Stimulated activated CD8-positive, alpha-beta memory T cell treated with anti-CD3 and anti-CD28 coated beads, Interleukin-12 subunit alpha, Interleukin-12 subunit beta, amount 100 ng/mL, for 4 hours (primary cell): ENCODE results near the gene BACE1-AS.

Experiments
- DNase-seq: peaks from one replicate; pipeline ENCODE4 v3.0.0-alpha.2; 2020; ENCODE audit warnings: low read depth

The BACE1-AS gene

GRCh38 chr11:117292616-117293015 lies 1.5 kb downstream of the BACE1-AS start:
- no peak for DNase-seq

DNA sequence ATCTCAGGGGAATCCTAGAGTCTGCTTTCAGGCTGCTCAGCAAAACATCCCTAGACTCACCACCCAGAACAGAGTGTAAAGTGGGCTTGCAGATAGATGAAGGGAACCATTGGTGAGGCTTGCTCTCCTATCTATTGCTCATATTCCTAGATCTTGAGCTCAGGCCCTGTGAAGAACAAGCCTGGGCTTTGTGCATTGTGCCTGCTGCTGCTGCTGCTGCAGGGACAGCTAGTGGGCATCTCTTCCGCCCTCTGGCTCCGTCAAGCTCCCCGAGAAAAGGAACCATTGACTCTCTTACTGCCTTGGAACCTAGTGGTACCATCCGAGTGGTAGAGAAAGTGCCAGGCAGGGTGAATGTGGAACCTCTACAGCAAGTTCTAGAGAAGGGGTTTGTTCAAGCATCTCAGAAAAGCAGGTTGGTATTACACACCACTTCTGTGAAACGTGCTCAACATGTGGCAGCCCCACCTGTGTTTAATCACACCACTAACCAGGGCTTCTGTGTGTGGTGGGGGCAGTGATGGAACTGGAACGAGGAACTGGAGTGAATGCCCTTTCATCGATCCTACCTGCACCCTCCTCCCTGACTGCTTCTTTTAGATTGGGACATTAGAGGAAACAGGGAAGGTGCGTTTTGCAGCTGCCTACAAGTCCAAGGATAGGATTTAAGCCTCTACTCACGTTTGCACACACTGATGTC lies 4.4 kb downstream of the BACE1-AS start:
- no peak for DNase-seq

DNA sequence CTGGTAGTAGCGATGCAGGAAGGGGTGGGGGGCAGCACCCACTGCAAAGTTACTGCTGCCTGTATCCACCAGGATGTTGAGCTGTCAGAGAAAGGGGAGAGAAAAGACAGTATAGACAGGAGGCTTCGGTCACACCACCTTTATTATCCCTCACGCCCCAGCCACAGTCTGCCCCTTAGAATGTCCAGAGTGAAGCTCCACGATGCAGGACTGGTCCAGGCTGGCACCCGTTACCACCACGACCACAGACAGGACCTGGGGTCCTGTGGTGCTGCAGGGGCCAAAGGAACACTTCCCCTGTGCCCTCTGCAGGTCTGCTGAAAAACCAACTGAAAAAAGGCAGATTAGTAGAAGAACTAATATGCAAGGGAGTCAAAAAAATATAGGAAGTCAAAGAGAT lies 5.7 kb downstream of the BACE1-AS start:
- DNase-seq, result no peak

- no peak for DNase-seq
These were observed 7.0 kb downstream of the BACE1-AS start for GRCh38 chr11:117298195-117298594.

GRCh38 chr11:117299351-117300282 lies 8.5 kb downstream of the BACE1-AS start:
- DNase-seq, result no peak

- DNase-seq, result no peak
These were observed 9.1 kb downstream of the BACE1-AS start for GRCh38 chr11:117300283-117300663.

- no peak for DNase-seq
These were observed 9.6 kb downstream of the BACE1-AS start for GRCh38 chr11:117300773-117301172.

DNA sequence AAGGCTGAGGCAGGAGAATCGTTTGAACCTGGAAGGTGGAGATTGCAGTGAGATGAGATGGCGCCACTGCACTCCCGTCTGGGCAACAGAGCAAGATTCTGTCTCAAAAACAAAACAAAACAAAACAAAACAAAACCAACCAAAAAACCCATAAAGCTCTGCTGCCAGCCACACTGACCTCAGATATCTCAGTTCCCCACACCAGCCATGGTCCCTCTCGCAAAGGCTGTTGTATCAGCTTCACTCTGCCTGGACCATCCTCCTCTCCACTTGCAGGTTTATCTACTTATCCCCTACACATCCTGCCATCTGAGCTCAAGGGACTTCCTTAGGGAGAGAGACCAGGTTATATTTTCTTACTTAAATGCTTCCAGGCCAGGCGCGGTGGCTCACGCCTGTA lies 11.1 kb downstream of the BACE1-AS start:
- DNase-seq, result no peak

- no peak for DNase-seq
These were observed 12.0 kb downstream of the BACE1-AS start for GRCh38 chr11:117303101-117303500.

- no peak for DNase-seq
These were observed 12.6 kb downstream of the BACE1-AS start for GRCh38 chr11:117303646-117304315.

DNA sequence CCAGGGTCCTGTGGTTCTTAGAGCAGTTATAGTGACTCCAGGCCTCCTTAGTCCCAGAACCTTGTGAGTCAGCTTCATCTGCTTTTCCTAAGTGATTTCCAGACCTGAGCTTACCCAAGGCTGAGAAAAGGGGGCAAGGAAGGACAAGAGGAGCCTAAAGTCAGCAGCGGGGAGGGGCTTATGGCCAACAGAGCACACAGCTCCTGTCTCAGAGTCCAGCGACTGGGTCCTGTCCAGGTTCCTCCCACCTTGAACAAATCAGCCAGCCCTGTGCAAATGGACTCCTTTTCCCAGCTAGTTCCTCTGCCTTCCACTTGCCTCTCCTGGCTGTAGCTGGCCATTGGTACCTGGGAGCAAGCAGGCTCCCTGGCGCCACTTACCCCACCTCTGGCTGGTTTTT lies 14.0 kb downstream of the BACE1-AS start:
- no peak for DNase-seq

- no peak for DNase-seq
These were observed 18.2 kb downstream of the BACE1-AS start for GRCh38 chr11:117309310-117309709.

GRCh38 chr11:117313091-117313490 lies 21.9 kb downstream of the BACE1-AS start:
- DNase-seq, result no peak

DNA sequence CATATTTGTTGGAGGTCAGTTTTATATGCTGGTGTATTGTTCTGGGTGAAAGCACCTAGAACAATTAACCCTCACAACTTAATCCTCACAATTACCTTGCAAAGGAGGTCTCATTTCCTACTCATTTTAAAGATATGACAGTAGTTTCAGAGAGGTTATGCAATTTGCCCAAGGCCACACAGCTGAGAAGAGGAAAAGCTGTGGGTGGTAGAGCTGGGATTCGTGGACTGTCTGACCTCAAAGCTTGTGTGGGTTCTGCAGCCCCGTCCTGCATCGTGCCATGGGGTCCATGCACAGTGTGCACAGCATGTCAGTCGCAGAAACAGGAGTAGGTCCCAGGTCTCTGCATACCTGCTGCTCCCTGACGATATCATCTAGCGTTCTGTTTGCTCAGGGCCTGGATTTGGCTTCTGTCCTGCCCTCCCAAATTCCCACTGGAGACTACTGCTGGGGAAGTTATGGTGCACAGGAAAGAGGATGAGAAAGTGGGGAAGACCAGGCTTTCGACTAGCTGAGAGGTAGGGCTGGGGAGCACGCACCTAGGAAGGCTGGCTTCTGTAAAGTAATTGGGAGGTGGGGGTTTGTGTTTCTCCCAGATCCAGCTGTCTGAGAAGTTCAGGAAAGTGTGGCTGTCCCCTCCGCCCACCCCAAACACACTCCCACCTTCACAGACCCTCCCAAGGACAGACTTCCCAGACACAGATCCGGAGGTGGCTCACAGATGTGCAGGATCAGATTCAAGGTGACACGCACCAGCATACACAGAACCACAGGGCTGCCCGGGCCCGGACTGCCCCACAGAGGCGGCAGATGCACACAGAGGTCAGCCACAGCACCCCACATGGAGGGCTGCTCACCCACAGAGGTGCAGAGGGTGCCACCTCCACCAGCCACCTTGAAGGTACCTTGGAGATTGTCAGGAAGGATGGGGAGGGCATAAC lies 23.0 kb downstream of the BACE1-AS start:
- DNase-seq, result no peak

DNA sequence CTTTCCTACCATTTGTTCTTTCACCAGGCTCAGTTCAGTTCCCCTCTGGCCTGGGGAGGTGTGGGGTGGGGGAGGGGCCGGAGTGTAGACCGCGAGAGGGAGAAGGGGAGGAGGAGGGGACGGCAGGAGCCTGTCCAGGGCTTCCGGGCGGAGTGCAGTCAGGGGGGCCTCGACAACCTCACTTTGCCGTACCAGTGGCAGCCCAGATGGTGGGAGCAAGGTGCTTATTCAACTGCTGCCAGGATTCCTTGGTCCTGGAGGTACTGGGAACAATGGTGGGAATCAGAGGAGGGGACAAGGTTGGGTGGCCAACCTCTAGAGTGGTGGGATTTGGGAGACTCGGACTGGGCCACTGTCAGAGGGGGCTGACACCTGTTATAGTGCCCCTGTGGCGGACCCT lies 23.7 kb downstream of the BACE1-AS start:
- no peak for DNase-seq

DNA sequence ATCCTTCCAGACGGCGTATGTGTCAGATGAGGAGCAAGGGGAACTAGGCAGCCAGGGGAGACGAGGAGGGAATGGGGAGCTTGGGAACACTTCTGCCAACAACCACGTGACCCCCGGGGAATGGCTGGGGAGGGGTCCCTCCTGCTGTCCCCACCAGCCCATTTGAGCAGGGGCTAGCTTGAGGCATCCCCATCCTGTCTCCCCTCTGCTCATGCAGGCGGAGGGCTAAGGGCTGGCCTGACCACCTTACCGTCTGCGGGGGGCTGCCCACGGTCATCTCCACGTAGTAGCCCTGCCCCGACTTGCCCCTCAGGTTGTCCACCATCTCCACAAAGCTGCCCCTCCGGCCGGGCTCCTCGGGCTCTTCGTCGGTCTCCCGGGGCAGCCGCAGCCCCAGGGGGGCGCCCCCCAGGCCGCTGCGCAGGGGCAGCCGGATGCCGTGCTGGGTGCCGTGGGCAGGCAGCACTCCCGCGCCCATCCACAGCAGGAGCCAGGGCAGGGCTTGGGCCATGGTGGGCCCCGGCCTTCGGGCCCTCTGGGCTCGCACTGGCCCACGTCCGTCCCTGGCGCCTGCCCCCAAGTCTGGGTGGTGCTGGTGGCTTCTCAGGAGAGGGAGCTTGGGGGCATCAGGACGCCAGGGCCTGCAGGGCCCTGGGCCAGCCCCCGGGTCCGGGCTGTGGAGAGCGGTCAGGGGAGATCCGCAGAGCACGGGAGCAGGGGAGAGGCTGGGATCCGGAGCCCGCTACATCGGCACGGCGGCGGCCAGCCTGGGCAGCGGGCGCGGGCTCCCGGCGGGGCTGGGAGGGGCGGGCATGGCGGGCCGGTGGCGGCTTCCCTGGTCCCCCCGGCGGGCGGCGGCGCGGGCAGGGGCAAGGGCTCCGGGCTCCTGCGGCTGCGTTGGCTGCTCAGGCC lies 24.4 kb downstream of the BACE1-AS start:
- DNase-seq, result no peak

DNA sequence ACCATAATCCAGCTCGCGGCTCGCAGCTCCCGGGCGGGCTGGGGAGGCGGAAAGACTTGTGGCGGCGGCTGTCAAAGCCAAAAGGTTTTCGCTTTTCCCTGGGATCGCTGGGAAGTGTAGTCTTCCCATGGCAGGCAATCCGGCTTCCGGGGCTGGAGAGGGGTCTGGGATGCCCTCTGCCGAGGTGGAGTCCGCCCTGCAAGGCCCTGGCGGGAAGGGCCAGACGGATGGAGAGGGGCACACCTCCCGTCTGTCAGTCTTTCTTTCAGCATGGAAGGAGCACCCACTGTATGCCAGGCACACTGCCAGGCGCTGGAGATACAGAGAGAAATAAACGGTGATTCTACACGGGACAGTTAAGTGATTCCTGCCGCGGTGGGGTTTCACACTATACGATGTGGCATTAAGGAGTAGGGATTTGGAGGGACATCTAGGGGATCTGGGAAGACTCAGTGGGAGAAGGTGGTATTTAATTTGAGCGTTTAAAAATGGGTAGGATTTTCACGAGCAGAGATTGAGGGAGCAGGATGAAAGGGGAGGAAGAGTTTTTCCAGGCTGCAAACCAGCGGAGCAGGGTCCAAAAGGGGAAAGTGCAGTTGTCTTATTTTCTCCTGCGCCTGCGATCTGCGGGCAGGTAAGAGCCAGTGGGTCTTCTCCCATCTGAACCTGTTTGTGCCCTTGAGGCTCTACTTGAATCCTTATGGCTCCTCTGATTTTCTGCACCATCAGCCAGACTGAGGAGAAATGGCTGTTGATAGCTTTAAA lies 25.2 kb downstream of the BACE1-AS start, which contains the start of gene BACE1:
Gene BACE1, minus strand, starts transcription at position 60 of the 765 bp plus-strand sequence. CDS start 461 bp downstream, outside the sequence.
- no peak for DNase-seq

DNA sequence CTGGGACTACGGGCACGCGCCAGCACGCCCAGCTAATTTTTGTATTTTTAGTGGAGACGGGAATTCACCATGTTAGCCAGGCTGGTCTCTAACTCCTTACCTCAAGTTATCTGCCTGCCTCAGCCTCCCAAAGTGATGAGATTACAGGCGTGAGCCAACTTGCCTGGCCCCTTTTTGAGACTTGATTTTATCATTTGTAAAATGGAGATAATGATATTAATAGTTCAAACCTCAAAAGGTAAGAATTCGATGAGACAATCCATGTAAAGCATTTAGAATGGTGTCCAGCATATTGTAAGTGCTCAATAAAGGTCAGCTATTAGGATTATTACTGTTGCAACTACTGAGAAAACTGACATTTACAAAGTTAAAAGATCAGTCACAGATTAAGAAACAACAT lies 27.6 kb downstream of the BACE1-AS start:
- no peak for DNase-seq

DNA sequence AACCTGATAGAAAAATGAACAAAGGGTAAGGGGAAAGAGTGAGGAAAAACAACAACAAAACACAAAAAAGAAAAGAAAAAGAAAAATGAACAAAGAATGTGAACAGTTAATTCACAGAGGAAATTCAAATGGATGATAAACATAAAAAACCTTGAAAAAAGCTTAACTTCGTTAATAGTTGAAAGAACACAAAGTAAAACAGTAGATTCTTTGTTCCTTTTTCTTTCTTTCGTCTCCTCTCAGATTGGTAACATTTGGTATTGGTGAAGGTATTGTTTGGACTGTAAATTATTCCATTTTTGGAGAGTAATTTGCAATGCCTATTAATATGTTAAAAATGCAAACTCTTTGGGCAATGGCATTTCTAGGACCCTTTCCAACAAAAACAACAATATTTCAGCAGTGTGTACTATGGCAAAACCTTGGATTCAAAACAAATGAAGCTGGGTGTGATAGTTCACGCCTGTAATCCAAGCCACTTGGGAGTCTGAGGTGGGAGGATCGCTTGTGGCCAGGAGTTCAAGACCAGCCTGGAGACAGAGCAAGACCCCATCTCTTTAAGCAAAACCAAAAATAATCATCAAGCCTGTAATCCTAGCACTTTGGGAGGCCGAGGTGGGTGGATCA lies 28.2 kb downstream of the BACE1-AS start:
- DNase-seq, result no peak
